ENCODE data around the gene TBL1X.

DNA sequence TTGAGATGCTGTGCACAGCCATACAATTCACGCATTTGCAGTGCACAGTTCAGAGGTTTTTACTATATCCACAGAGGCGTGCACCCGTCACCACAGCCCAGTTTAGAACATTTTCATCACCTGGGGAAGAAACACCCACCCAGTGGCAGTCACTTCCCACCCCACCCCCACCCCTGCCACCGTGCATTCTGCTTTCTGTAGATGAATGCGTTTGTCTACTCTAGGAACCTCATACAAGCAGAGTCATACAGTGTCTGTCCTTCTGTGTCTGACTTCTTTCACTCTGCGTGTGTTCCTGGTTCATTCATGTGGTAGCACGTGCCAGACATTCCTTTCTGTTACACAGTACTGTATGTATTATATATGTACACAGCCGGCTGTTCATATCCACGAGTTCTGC is 122.8 kb downstream of the TBL1X start:
- TF ChIP-seq, protein P1, sequence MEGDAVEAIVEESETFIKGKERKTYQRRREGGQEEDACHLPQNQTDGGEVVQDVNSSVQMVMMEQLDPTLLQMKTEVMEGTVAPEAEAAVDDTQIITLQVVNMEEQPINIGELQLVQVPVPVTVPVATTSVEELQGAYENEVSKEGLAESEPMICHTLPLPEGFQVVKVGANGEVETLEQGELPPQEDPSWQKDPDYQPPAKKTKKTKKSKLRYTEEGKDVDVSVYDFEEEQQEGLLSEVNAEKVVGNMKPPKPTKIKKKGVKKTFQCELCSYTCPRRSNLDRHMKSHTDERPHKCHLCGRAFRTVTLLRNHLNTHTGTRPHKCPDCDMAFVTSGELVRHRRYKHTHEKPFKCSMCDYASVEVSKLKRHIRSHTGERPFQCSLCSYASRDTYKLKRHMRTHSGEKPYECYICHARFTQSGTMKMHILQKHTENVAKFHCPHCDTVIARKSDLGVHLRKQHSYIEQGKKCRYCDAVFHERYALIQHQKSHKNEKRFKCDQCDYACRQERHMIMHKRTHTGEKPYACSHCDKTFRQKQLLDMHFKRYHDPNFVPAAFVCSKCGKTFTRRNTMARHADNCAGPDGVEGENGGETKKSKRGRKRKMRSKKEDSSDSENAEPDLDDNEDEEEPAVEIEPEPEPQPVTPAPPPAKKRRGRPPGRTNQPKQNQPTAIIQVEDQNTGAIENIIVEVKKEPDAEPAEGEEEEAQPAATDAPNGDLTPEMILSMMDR (IDR thresholded peaks at IDR 0.05), result no peak
- TF ChIP-seq POLR2A (IDR thresholded peaks at IDR 0.05), result no peak

All from adrenal gland (tissue), 5 donors.